Calu3 (cell line): ENCODE measurements around the gene NFKBIA. TPM values are rescaled to one million over a fixed set of nuclear protein-coding genes. Genes with fewer than 3 reads are reported as not detected.

Experiments used
- BruUV-seq: library from RNA; stranded (reverse); fragments of 400-500 nt; replicated peaks from 2 replicates; lab custom pipeline; 2021; lab: Mats Ljungman, UMichigan
- CTCF ChIA-PET: fragments of 300-600 bp; sonication (Branson Sonifier 250); formaldehyde crosslinking; loops from one replicate; lab custom pipeline; 2022; ENCODE audit warnings: antibody characterized with exemption; lab: Charles Lee
- DNase-seq: peaks from one replicate; pipeline ENCODE4 v3.0.0; 2022
- H3K27ac Mint-ChIP-seq: one replicate; pipeline ENCODE4 v1.8.0; 2022; ENCODE audit warnings: mixed read lengths; ENCODE audit not compliant: unreplicated experiment
- H3K27me3 Mint-ChIP-seq: one replicate; pipeline ENCODE4 v1.8.0; 2022; ENCODE audit warnings: mixed read lengths; ENCODE audit not compliant: unreplicated experiment
- H3K36me3 Mint-ChIP-seq: one replicate; pipeline ENCODE4 v1.8.0; 2022; ENCODE audit warnings: mild to moderate bottlenecking, moderate library complexity, mixed read lengths; ENCODE audit not compliant: insufficient read depth, unreplicated experiment
- H3K4me1 Mint-ChIP-seq: one replicate; pipeline ENCODE4 v1.8.0; 2022; ENCODE audit warnings: mild to moderate bottlenecking, low read depth, mixed read lengths; ENCODE audit not compliant: unreplicated experiment
- H3K4me3 Mint-ChIP-seq: one replicate; pipeline ENCODE4 v1.8.0; 2022; ENCODE audit warnings: mild to moderate bottlenecking, low read depth, moderate library complexity, mixed read lengths; ENCODE audit not compliant: unreplicated experiment
- H3K9me3 Mint-ChIP-seq: one replicate; pipeline ENCODE4 v1.8.0; 2022; ENCODE audit warnings: low read depth, mixed read lengths; ENCODE audit not compliant: unreplicated experiment
- CTCF ChIP-seq: fragments of 200-600 bp; IDR thresholded peaks from one replicate; pipeline ENCODE4 v1.8.0; 2022; ENCODE audit warnings: antibody characterized with exemption; ENCODE audit not compliant: unreplicated experiment
- intact Hi-C: fragments of 100-400 bp; cut with micrococcal nuclease; formaldehyde crosslinking; loops from one replicate; pipeline ENCODE4 v1.10.0; 2022; ENCODE audit not compliant: unreplicated experiment
- total RNA-seq: library from RNA; stranded (reverse); gene quantifications from 2 replicates; pipeline ENCODE4 v1.2.3, GENCODE V29; 2022

NFKBIA gene
- total RNA-seq, 1 experiment from 2014 or later, result 111 TPM

- Mint-ChIP-seq H3K4me3 (no peak overlapping the region), H3K27ac (no peak overlapping the region), H3K9me3 (no peaks in the 10 kb centered on the region), H3K27me3 (no peaks in the 10 kb centered on the region), H3K36me3 (peaks cover 8% of the 10 kb centered on the region), H3K4me1 (peaks cover 25% of the 10 kb centered on the region)
- intact Hi-C loops, result no loop called here
- no peak for TF ChIP-seq CTCF
- BruUV-seq, result no TSS peak
- CTCF ChIA-PET, result interaction anchor here (0.6 kb wide), 1 partner anchor 468 kb away, joined by 3 read pairs; no protein-coding TSS in a partner anchor
- DNase-seq, result no peak
These were observed 17.3 kb downstream of the NFKBIA start for GRCh38 chr14:35387219-35387618.

GRCh38 chr14:35386673-35387125 is 17.9 kb downstream of the NFKBIA start:
- H3K27me3 Mint-ChIP-seq, result no peaks in the 10 kb centered on the region
- TF ChIP-seq CTCF, result no peak
- H3K4me1 Mint-ChIP-seq, result peaks cover 25% of the 10 kb centered on the region
- no TSS peak for BruUV-seq
- intact Hi-C loops, result no loop called here
- CTCF ChIA-PET, result no interaction called here
- H3K36me3 Mint-ChIP-seq, result peaks cover 8% of the 10 kb centered on the region
- H3K9me3 Mint-ChIP-seq, result no peaks in the 10 kb centered on the region
- DNase-seq, result no peak
- no peak overlapping the region for H3K4me3 Mint-ChIP-seq
- no peak overlapping the region for H3K27ac Mint-ChIP-seq

- H3K27me3 Mint-ChIP-seq, result no peaks in the 10 kb centered on the region
- no peak overlapping the region for H3K4me3 Mint-ChIP-seq
- no peak overlapping the region for H3K27ac Mint-ChIP-seq
- no peaks in the 10 kb centered on the region for H3K36me3 Mint-ChIP-seq
- BruUV-seq, result no TSS peak
- CTCF ChIA-PET, result interaction anchor here (1.0 kb wide), 1 partner anchor 12 kb away, joined by 4 read pairs; no protein-coding TSS in a partner anchor
- intact Hi-C loops, result no loop called here
- H3K4me1 Mint-ChIP-seq, result peaks cover 17% of the 10 kb centered on the region
- DNase-seq, result no peak
- H3K9me3 Mint-ChIP-seq, result no peaks in the 10 kb centered on the region
- no peak for TF ChIP-seq CTCF
These were observed 19.3 kb downstream of the NFKBIA start for GRCh38 chr14:35385042-35385839.

- Mint-ChIP-seq H3K9me3 (no peaks in the 10 kb centered on the region), H3K36me3 (no peaks in the 10 kb centered on the region), H3K27ac (no peak overlapping the region), H3K27me3 (no peaks in the 10 kb centered on the region), H3K4me3 (no peak overlapping the region), H3K4me1 (peaks cover 17% of the 10 kb centered on the region)
- intact Hi-C loops, result no loop called here
- no peak for DNase-seq
- no peak for TF ChIP-seq CTCF
- no TSS peak for BruUV-seq
- CTCF ChIA-PET, result interaction anchor here (0.6 to 0.9 kb wide), 2 partner anchors 10 to 225 kb away, joined by 3 read pairs; no protein-coding TSS in a partner anchor
These were observed 20.0 kb downstream of the NFKBIA start for GRCh38 chr14:35384455-35385041.
